ENCODE data around the gene ZBTB6. TPM values are rescaled to one million over a fixed set of nuclear protein-coding genes. Genes with fewer than 3 reads are reported as not detected.
"Not testable (repeated sequence)": the region's sequence is repeated elsewhere in the genome, so short reads cannot be mapped to it uniquely, and the experiment has no call there.

The ZBTB6 gene
- total RNA-seq, 1 donor from 2014 or later, result 15.5 TPM

GRCh38 chr9:122888480-122888879 lies 24.6 kb downstream of the ZBTB6 start:
- no peak overlapping the region for H3K27ac Mint-ChIP-seq
- no peaks in the 10 kb centered on the region for H3K9me3 Mint-ChIP-seq
- H3K4me1 Mint-ChIP-seq, result no peaks in the 10 kb centered on the region
- ChIA-PET POLR2A (no interaction called here), CTCF (no interaction called here)
- DNase-seq (no peak), ATAC-seq (ENCODE audit: low read depth) (no peak)
- intact Hi-C loops (cut with micrococcal nuclease), result no loop called here
- no peak overlapping the region for H3K4me3 Mint-ChIP-seq
- no peaks in the 10 kb centered on the region for H3K27me3 Mint-ChIP-seq
- H3K36me3 Mint-ChIP-seq (ENCODE audit: low read depth), result peaks cover 66% of the 10 kb centered on the region
- TF ChIP-seq CTCF (IDR thresholded peaks at IDR 0.05), result no peak

GRCh38 chr9:122883125-122883524 lies 30.0 kb downstream of the ZBTB6 start:
- ATAC-seq (ENCODE audit: low read depth) (no peak), DNase-seq (no peak)
- POLR2A ChIA-PET, result no interaction called here
- Mint-ChIP-seq H3K27me3 (no peaks in the 10 kb centered on the region), H3K9me3 (no peaks in the 10 kb centered on the region), H3K36me3 (ENCODE audit: low read depth) (peaks cover 60% of the 10 kb centered on the region), H3K4me3 (no peak overlapping the region), H3K4me1 (no peaks in the 10 kb centered on the region), H3K27ac (no peak overlapping the region)
- TF ChIP-seq CTCF (IDR thresholded peaks at IDR 0.05), result no peak
- CTCF ChIA-PET, result no interaction called here
- intact Hi-C loops (cut with micrococcal nuclease), result no loop called here

- Mint-ChIP-seq H3K4me3 (no peak overlapping the region), H3K9me3 (no peaks in the 10 kb centered on the region), H3K4me1 (peaks cover 16% of the 10 kb centered on the region), H3K27ac (no peak overlapping the region), H3K27me3 (no peaks in the 10 kb centered on the region), H3K36me3 (ENCODE audit: low read depth) (peaks cover 77% of the 10 kb centered on the region)
- ATAC-seq (ENCODE audit: low read depth) (no peak), DNase-seq (no peak)
- CTCF ChIA-PET, result interaction anchor here (1.1 kb wide), 1 partner anchor 44 kb away, joined by 4 read pairs; no protein-coding TSS in a partner anchor
- POLR2A ChIA-PET, result no interaction called here
- TF ChIP-seq CTCF (IDR thresholded peaks at IDR 0.05), result no peak
- intact Hi-C loops (cut with micrococcal nuclease), result no loop called here
Observed at GRCh38 chr9:122879443-122879842, 33.7 kb downstream of the ZBTB6 start.

GRCh38 chr9:122875523-122875922 lies 37.6 kb downstream of the ZBTB6 start:
- Mint-ChIP-seq H3K9me3 (no peaks in the 10 kb centered on the region), H3K27me3 (no peaks in the 10 kb centered on the region), H3K4me1 (peaks cover 16% of the 10 kb centered on the region), H3K4me3 (no peak overlapping the region), H3K27ac (peak overlapping the region; percentile 66), H3K36me3 (ENCODE audit: low read depth) (peaks cover 81% of the 10 kb centered on the region)
- intact Hi-C loops (cut with micrococcal nuclease), result loop anchor here (2.0 kb wide), 1 partner anchor 21 kb away; no protein-coding TSS in a partner anchor
- POLR2A ChIA-PET, result interaction anchor here (0.9 kb wide), 1 partner anchor 30 kb away, joined by 3 read pairs; the partner anchor contains the start of gene RC3H2
- CTCF ChIA-PET, result interaction anchor here (2.6 kb wide), 1 partner anchor 115 kb away, joined by 9 read pairs; no protein-coding TSS in a partner anchor
- no peak for DNase-seq
- TF ChIP-seq CTCF (IDR thresholded peaks at IDR 0.05), result no peak
- peak; percentile 49 for ATAC-seq (ENCODE audit: low read depth)

- H3K27ac Mint-ChIP-seq; CTCF ChIA-PET; H3K27me3 Mint-ChIP-seq; intact Hi-C loops (cut with micrococcal nuclease); DNase-seq; H3K4me1 Mint-ChIP-seq; ATAC-seq (ENCODE audit: low read depth); H3K9me3 Mint-ChIP-seq; POLR2A ChIA-PET; H3K4me3 Mint-ChIP-seq: not testable (repeated sequence)
- peaks cover 57% of the 10 kb centered on the region for H3K36me3 Mint-ChIP-seq (ENCODE audit: low read depth)
Observed at GRCh38 chr9:122867276-122867675, 45.8 kb downstream of the ZBTB6 start.

DNA sequence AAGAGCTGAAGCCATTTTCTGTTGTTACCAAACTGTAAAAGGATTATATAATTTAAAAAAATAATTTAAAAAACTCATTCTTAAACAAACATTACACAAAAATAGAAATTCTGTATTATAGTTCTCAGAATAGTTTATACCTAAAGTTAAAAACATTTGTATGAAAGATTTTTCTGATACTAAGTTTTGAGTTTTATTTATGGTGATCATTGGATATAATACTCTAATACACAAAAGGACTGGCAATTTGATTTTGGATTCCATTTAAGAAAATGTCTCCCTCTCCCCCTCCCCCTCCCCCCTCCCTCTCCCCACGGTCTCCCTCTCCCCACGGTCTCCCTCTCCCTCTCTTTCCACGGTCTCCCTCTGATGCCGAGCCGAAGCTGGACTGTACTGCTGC lies 47.0 kb downstream of the ZBTB6 start:
- TF ChIP-seq CTCF (IDR thresholded peaks at IDR 0.05), result no peak
- no peak for DNase-seq
- ChIA-PET CTCF (no interaction called here), POLR2A (no interaction called here)
- H3K9me3 Mint-ChIP-seq, result no peaks in the 10 kb centered on the region
- no peak overlapping the region for H3K4me3 Mint-ChIP-seq
- peaks cover 52% of the 10 kb centered on the region for H3K36me3 Mint-ChIP-seq (ENCODE audit: low read depth)
- intact Hi-C loops (cut with micrococcal nuclease), result no loop called here
- H3K27me3 Mint-ChIP-seq, result no peaks in the 10 kb centered on the region
- ATAC-seq (ENCODE audit: low read depth), result no peak
- H3K27ac Mint-ChIP-seq, result no peak overlapping the region
- H3K4me1 Mint-ChIP-seq, result peaks cover 2% of the 10 kb centered on the region
